ENCODE measurements around the gene TRIM62. TPM values are rescaled to one million over a fixed set of nuclear protein-coding genes. Genes with fewer than 3 reads are reported as not detected.

Gene TRIM62
- polyA plus RNA-seq, 2 of the 4 experiments (the other 2 are of a cell fraction): 0.79 to 1.5 TPM

DNA sequence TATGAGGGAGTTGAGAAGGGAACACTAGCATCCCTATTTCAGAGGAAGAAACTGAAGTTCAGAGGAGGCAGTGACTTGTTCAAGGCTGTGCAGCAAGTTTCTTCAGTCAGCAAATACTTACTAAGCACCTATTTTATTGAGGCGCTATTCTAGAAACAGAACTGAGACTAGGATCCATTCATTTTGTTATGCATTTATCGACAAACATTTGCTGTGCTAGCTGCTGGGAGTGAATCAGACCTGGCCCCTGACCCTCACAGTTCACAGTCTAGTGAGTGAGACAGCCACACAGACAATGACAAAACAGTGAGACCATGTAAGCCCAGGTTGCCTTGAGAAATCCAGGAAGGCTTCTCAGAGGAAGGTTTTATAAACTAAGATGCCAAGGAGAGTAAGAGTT, 28.2 kb downstream of the TRIM62 start:
- no peak overlapping the region for H3K27ac ChIP-seq
- ATAC-seq (no peak), DNase-seq (ENCODE audit: low read depth in 1 of 2, low spot score in 1 of 2) (no peak), FAIRE-seq (no peak)
- WGBS (ENCODE audit: missing lambda C conversion rate): 74% methylated on average over 2 of the region's 2 CpGs
- CTCF ChIA-PET: no interaction called here
- H3K4me2 ChIP-seq: no peak overlapping the region
- H3K4me1 ChIP-seq: no peaks in the 10 kb centered on the region
- H3K9me3 ChIP-seq: no peaks in the 10 kb centered on the region
- POLR2A ChIA-PET: no interaction called here
- no peak overlapping the region for H3K4me3 ChIP-seq
- TF ChIP-seq CEBPB (IDR thresholded peaks at IDR 0.05) (no peak), PHF8 (IDR thresholded peaks at IDR 0.05; ENCODE audit: borderline replicate concordance, low read depth) (no peak), TFCP2L1 (CRISPR knock-in tag; IDR thresholded peaks at IDR 0.05) (no peak), MYC (IDR thresholded peaks at IDR 0.05; ENCODE audit: borderline replicate concordance, low read length) (no peak), RCOR1 (IDR thresholded peaks at IDR 0.05; ENCODE audit: low read depth, low read length) (no peak), MAX (IDR thresholded peaks at IDR 0.05) (no peak), ZNF302 (CRISPR knock-in tag; IDR thresholded peaks at IDR 0.05) (no peak), JUN (IDR thresholded peaks at IDR 0.05) (no peak), RAD21 (conservative IDR thresholded peaks at IDR 0.05 in 1 of 2, IDR thresholded peaks at IDR 0.05 in 1 of 2) (no peak), RNF2 (IDR thresholded peaks at IDR 0.05; ENCODE audit: borderline replicate concordance, low read depth) (no peak), NPAS2 (CRISPR knock-in tag; IDR thresholded peaks at IDR 0.05; ENCODE audit: borderline replicate concordance) (no peak), RFX5 (IDR thresholded peaks at IDR 0.05) (no peak), GATA3 (IDR thresholded peaks at IDR 0.05; ENCODE audit: borderline replicate concordance) (no peak), MAFK (IDR thresholded peaks at IDR 0.05; ENCODE audit: partially characterized antibody) (no peak), HOXA7 (CRISPR knock-in tag; IDR thresholded peaks at IDR 0.05) (no peak)
- TF ChIP-seq, protein P1, sequence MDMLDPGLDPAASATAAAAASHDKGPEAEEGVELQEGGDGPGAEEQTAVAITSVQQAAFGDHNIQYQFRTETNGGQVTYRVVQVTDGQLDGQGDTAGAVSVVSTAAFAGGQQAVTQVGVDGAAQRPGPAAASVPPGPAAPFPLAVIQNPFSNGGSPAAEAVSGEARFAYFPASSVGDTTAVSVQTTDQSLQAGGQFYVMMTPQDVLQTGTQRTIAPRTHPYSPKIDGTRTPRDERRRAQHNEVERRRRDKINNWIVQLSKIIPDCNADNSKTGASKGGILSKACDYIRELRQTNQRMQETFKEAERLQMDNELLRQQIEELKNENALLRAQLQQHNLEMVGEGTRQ (IDR thresholded peaks at IDR 0.05): no peak
- TF ChIP-seq, protein P2, sequence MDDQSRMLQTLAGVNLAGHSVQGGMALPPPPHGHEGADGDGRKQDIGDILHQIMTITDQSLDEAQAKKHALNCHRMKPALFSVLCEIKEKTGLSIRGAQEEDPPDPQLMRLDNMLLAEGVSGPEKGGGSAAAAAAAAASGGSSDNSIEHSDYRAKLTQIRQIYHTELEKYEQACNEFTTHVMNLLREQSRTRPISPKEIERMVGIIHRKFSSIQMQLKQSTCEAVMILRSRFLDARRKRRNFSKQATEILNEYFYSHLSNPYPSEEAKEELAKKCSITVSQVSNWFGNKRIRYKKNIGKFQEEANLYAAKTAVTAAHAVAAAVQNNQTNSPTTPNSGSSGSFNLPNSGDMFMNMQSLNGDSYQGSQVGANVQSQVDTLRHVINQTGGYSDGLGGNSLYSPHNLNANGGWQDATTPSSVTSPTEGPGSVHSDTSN (IDR thresholded peaks at IDR 0.05): no peak

- no peak for DNase-seq (ENCODE audit: low read depth in 1 of 2, low spot score in 1 of 2)
- no peak overlapping the region for H3K27ac ChIP-seq
- H3K4me3 ChIP-seq: no peak overlapping the region
- H3K4me1 ChIP-seq: no peaks in the 10 kb centered on the region
- 33% methylated on average over 2 of the region's 2 CpGs for WGBS (ENCODE audit: missing lambda C conversion rate)
- POLR2A ChIA-PET: no interaction called here
- no peak for FAIRE-seq
- H3K4me2 ChIP-seq: no peak overlapping the region
- no peak for ATAC-seq
- CTCF ChIA-PET: interaction anchor here (0.7 kb wide), 1 partner anchor 15 kb away, joined by 3 read pairs; no protein-coding TSS in a partner anchor
- H3K9me3 ChIP-seq: no peaks in the 10 kb centered on the region
- TF ChIP-seq, protein P3, sequence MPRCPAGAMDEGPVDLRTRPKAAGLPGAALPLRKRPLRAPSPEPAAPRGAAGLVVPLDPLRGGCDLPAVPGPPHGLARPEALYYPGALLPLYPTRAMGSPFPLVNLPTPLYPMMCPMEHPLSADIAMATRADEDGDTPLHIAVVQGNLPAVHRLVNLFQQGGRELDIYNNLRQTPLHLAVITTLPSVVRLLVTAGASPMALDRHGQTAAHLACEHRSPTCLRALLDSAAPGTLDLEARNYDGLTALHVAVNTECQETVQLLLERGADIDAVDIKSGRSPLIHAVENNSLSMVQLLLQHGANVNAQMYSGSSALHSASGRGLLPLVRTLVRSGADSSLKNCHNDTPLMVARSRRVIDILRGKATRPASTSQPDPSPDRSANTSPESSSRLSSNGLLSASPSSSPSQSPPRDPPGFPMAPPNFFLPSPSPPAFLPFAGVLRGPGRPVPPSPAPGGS (IDR thresholded peaks at IDR 0.05): no peak
- TF ChIP-seq FOSB (CRISPR knock-in tag; IDR thresholded peaks at IDR 0.05) (no peak), CEBPB (IDR thresholded peaks at IDR 0.05) (no peak), TP53 (CRISPR knock-in tag; IDR thresholded peaks at IDR 0.05) (no peak), HOXA7 (CRISPR knock-in tag; IDR thresholded peaks at IDR 0.05) (no peak), EP300 (IDR thresholded peaks at IDR 0.05) (no peak), JUN (IDR thresholded peaks at IDR 0.05) (no peak), CBX8 (IDR thresholded peaks at IDR 0.05) (no peak), TFCP2L1 (CRISPR knock-in tag; IDR thresholded peaks at IDR 0.05) (no peak), HMGXB4 (CRISPR knock-in tag; IDR thresholded peaks at IDR 0.05; ENCODE audit: borderline replicate concordance) (no peak), RFX5 (IDR thresholded peaks at IDR 0.05) (no peak), EHF (CRISPR knock-in tag; IDR thresholded peaks at IDR 0.05) (no peak), E2F6 (IDR thresholded peaks at IDR 0.05; ENCODE audit: borderline replicate concordance, low read depth) (no peak), NPAS2 (CRISPR knock-in tag; IDR thresholded peaks at IDR 0.05; ENCODE audit: borderline replicate concordance) (no peak), POLR2AphosphoS2 (conservative IDR thresholded peaks at IDR 0.05; ENCODE audit: low read length) (no peak)
- TF ChIP-seq, protein P4, sequence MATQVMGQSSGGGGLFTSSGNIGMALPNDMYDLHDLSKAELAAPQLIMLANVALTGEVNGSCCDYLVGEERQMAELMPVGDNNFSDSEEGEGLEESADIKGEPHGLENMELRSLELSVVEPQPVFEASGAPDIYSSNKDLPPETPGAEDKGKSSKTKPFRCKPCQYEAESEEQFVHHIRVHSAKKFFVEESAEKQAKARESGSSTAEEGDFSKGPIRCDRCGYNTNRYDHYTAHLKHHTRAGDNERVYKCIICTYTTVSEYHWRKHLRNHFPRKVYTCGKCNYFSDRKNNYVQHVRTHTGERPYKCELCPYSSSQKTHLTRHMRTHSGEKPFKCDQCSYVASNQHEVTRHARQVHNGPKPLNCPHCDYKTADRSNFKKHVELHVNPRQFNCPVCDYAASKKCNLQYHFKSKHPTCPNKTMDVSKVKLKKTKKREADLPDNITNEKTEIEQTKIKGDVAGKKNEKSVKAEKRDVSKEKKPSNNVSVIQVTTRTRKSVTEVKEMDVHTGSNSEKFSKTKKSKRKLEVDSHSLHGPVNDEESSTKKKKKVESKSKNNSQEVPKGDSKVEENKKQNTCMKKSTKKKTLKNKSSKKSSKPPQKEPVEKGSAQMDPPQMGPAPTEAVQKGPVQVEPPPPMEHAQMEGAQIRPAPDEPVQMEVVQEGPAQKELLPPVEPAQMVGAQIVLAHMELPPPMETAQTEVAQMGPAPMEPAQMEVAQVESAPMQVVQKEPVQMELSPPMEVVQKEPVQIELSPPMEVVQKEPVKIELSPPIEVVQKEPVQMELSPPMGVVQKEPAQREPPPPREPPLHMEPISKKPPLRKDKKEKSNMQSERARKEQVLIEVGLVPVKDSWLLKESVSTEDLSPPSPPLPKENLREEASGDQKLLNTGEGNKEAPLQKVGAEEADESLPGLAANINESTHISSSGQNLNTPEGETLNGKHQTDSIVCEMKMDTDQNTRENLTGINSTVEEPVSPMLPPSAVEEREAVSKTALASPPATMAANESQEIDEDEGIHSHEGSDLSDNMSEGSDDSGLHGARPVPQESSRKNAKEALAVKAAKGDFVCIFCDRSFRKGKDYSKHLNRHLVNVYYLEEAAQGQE (IDR thresholded peaks at IDR 0.05): no peak
Measured at GRCh38 chr1:33152685-33153432, 29.0 kb downstream of the TRIM62 start.

Data from A549 (cell line).